Stimulated activated naive CD8-positive, alpha-beta T cell treated with anti-CD3 and anti-CD28 coated beads, Interleukin-15, amount 100 ng/mL, for 72 hours (primary cell): ENCODE measurements around the gene TRAPPC3L.
A peak's percentile ranks its signal among the peaks of the same experiment; 100 is the strongest.

Experiments used
- ATAC-seq: fragments of 150-1000 bp; cut with Tn5 transposase; 2 replicates; pipeline ENCODE4 v1.10.0; 2021; ENCODE audit warnings: mild to moderate bottlenecking, moderate library complexity
- DNase-seq, 2 donors: peaks; one replicate each; pipeline ENCODE4 v3.0.0; 2021 to 2022
- H3K27ac Mint-ChIP-seq, 2 donors: one replicate each; pipeline ENCODE4 v1.8.0; 2022; ENCODE audit warnings: mild to moderate bottlenecking in 2 of 2, mixed read lengths in 2 of 2, moderate library complexity in 2 of 2
- H3K27me3 Mint-ChIP-seq: one replicate; pipeline ENCODE4 v1.8.0; 2022; ENCODE audit warnings: mixed read lengths
- H3K4me1 Mint-ChIP-seq: one replicate; pipeline ENCODE4 v1.8.0; 2022; ENCODE audit warnings: mild to moderate bottlenecking, mixed read lengths
- H3K4me3 Mint-ChIP-seq, 2 donors: one replicate each; pipeline ENCODE4 v1.8.0; 2022; ENCODE audit warnings: mild to moderate bottlenecking in 2 of 2, mixed read lengths in 2 of 2, moderate library complexity in 1 of 2
- H3K9me3 Mint-ChIP-seq, 2 donors: one replicate each; pipeline ENCODE4 v1.8.0; 2022; ENCODE audit warnings: mixed read lengths in 2 of 2

Gene TRAPPC3L

DNA sequence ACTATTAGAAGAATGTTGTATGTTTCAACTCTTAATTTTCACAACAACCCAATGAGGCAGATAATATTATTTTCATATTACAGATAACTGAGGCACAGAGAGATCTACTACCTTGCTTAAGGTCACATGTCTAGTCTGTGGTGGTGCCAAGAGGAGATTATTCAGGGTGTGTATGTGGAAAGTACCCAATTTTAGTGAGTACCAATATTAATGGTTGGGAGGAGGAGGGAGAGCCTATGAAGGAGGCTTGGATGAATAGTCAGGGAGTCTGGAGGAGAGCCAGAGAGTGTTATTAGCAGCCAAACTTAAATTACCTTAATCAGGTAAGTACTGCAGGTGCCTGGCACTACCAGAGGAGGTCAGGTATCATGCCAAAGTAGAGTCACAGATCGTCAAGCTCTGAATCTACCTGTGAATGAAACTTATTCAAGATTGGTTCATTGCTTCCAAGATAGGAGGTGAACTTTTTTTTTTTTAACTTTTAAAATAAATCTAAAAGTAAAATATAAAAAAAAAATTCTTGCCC lies 95.2 kb downstream of the TRAPPC3L start:
- Mint-ChIP-seq H3K4me1 (peaks cover 19% of the 10 kb centered on the region), H3K27ac (no peak overlapping the region), H3K9me3 (no peaks in the 10 kb centered on the region), H3K27me3 (peaks cover 35% of the 10 kb centered on the region), H3K4me3 (no peak overlapping the region)
- ATAC-seq (no peak), DNase-seq (no peak)

DNA sequence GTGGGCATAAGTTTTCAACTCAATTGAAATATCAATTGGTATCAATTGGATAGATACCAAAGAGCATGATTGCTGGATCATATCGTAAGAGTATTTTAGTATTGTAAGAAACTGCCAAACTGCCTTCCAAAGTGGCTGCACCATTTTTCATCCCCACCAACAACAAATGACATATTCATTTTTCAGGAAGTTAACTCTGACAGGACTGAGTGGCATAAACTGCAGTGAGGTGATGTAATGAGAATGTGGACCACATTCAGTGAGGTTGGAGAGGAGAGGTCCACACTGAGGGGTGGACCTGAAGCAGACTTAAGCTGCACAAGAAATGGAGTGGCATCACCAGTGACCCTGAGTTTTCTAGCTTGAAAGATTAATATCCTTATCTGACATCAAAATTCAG lies 95.9 kb downstream of the TRAPPC3L start:
- ATAC-seq (no peak), DNase-seq (no peak)
- Mint-ChIP-seq H3K27me3 (peaks cover 35% of the 10 kb centered on the region), H3K4me1 (peaks cover 19% of the 10 kb centered on the region), H3K9me3 (no peaks in the 10 kb centered on the region), H3K27ac (no peak overlapping the region), H3K4me3 (no peak overlapping the region)

DNA sequence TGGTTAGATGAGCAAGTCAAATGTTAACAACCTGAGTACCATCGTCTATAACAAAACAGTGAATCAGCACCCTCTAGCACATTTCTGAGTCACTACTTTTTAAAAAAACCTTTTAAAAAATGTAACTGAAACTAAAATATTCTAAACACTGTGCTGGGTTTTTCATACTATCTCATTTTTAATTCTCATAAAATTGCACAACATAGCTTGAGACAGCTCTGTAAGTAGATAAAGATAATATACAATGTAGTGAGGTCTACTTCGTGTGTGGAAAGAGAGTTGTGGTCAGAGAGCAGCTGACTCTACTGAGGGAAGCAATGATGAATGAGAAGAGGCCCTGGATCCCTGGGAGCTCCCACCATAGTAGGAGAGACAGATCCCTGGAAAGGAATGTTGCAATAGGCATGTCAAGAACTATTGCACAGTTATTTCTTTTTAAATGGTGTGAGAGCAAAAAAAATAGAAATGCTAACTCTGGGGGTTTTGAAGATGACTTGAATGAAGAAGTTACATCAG lies 97.9 kb downstream of the TRAPPC3L start:
- no peak overlapping the region for H3K27ac Mint-ChIP-seq
- no peak for DNase-seq

DNA sequence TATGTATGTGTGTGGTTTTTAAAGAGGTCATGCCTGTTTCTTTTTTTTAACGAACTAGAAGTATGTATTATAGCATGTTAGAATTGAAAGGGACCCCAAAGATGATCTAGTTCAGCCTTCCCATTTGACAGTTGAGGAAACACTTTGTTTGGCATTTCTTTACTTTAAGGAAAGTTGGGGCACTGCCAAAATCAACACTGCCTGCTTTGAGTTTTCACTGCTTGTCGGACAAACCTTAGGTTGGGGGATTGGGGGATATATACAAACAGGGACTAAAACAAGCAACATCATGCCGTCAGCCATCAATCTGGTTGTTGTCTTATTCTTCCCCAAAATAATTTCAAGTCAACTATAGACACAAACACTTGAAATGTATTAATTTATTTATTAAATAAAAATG lies 98.4 kb downstream of the TRAPPC3L start:
- Mint-ChIP-seq H3K27me3 (peaks cover 33% of the 10 kb centered on the region), H3K9me3 (no peaks in the 10 kb centered on the region), H3K4me3 (no peak overlapping the region), H3K4me1 (peaks cover 19% of the 10 kb centered on the region), H3K27ac (no peak overlapping the region)
- DNase-seq = no peak
- ATAC-seq = no peak

More for the DNA sequence above, 97.9 kb downstream of the TRAPPC3L start:
- peaks cover 28% of the 10 kb centered on the region for H3K27me3 Mint-ChIP-seq
- no peak overlapping the region for H3K4me3 Mint-ChIP-seq
- peaks cover 19% of the 10 kb centered on the region for H3K4me1 Mint-ChIP-seq
- no peaks in the 10 kb centered on the region for H3K9me3 Mint-ChIP-seq
- peak; percentile 24 for ATAC-seq

DNA sequence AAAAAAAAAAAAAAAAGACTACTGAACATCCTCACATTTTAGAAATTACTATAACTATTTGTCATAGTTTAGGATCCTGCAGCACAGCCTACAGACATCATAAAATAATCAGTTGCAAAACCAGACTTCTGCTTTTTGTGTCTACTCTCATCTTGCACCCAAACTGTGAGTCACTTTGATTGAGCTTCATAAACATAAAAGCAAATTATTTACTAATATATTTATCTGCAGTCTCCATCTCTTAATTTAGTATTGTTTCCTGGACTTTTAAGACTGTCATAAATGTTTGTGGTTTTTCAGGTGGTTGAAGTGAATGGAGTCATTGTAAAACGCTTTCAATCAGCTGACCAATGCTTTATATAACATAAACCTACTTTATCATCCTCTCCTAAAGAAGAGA lies 99.1 kb downstream of the TRAPPC3L start:
- peaks cover 15% of the 10 kb centered on the region for H3K4me1 Mint-ChIP-seq
- ATAC-seq (no peak), DNase-seq (no peak)
- H3K9me3 Mint-ChIP-seq = no peaks in the 10 kb centered on the region
- no peak overlapping the region for H3K4me3 Mint-ChIP-seq
- H3K27ac Mint-ChIP-seq = no peak overlapping the region
- H3K27me3 Mint-ChIP-seq = peaks cover 36% of the 10 kb centered on the region

DNA sequence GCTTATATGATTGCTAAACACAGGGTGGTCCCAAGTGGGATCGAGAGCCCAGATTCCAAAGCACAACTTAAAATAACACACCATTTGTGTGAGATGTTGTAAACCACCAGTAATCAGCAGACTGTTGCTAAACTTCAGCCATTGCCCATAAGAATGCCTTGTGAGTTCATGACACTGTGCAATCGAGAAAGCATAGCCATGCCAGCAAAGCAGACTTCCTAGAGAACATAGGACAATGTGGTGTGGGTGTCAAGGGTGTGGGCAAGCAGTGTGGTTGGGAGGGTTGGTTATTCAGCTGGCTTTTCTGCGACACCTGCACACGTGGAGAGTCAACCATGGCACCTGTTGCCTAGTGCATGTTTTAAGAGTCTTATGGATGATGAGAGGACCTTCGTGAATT lies 100.4 kb downstream of the TRAPPC3L start:
- no peak overlapping the region for H3K4me3 Mint-ChIP-seq
- H3K9me3 Mint-ChIP-seq = no peaks in the 10 kb centered on the region
- ATAC-seq (peak; percentile 48), DNase-seq (no peak)
- peaks cover 2% of the 10 kb centered on the region for H3K4me1 Mint-ChIP-seq
- peaks cover 34% of the 10 kb centered on the region for H3K27me3 Mint-ChIP-seq
- H3K27ac Mint-ChIP-seq = no peak overlapping the region
